GM23338 (cell line): ENCODE measurements around the gene TMCC1. TPM values are rescaled to one million over a fixed set of nuclear protein-coding genes. Genes with fewer than 3 reads are reported as not detected.

Experiments
- ATAC-seq: fragments of 200-7000 bp; cut with Tn5 transposase; 3 replicates; pipeline ENCODE4 v1.9.1; 2020
- DNase-seq: peaks from one replicate; pipeline ENCODE4 v3.0.0-alpha.2; 2015; ENCODE audit warnings: low spot score
- H2AFZ ChIP-seq: fragments of 200-600 bp; sonication (generic); 2 replicates; pipeline ENCODE4 v1.8.0; 2016; ENCODE audit warnings: antibody characterized with exemption, mild to moderate bottlenecking, moderate library complexity
- H3F3A ChIP-seq: fragments of 200-600 bp; sonication (generic); replicated peaks from 2 replicates; pipeline ENCODE4 v1.8.0; 2017; ENCODE audit warnings: antibody characterized with exemption, mixed run types, low read depth
- H3K27ac ChIP-seq: fragments of 200-600 bp; sonication (generic); 2 replicates; pipeline ENCODE4 v1.6.1; 2016; ENCODE audit warnings: low read depth
- H3K27me3 ChIP-seq: fragments of 200-600 bp; sonication (generic); 2 replicates; pipeline ENCODE4 v1.8.0; 2016; ENCODE audit warnings: mild to moderate bottlenecking, mixed run types, moderate library complexity; ENCODE audit not compliant: insufficient read depth
- H3K36me3 ChIP-seq: fragments of 200-600 bp; sonication (generic); 2 replicates; pipeline ENCODE4 v1.8.0; 2016; ENCODE audit warnings: mild to moderate bottlenecking; ENCODE audit not compliant: insufficient read depth
- H3K4me1 ChIP-seq: fragments of 200-600 bp; sonication (generic); 2 replicates; pipeline ENCODE4 v1.8.0; 2016; ENCODE audit warnings: mild to moderate bottlenecking, moderate library complexity; ENCODE audit not compliant: insufficient read depth
- H3K4me2 ChIP-seq: fragments of 200-600 bp; sonication (generic); 2 replicates; pipeline ENCODE4 v1.7.1; 2017; ENCODE audit warnings: mixed run types
- H3K4me3 ChIP-seq: fragments of 200-600 bp; sonication (generic); 2 replicates; pipeline ENCODE4 v1.6.1; 2016; ENCODE audit warnings: mixed run types
- H3K79me2 ChIP-seq: fragments of 200-600 bp; sonication (generic); replicated peaks from 2 replicates; pipeline ENCODE4 v1.8.0; 2017; ENCODE audit warnings: mild to moderate bottlenecking; ENCODE audit not compliant: insufficient read depth
- H3K9me2 ChIP-seq: fragments of 200-600 bp; sonication (generic); 2 replicates; pipeline ENCODE4 v1.8.0; 2017; ENCODE audit not compliant: insufficient read depth
- H4K20me1 ChIP-seq: fragments of 200-600 bp; sonication (generic); replicated peaks from 2 replicates; pipeline ENCODE4 v1.8.0; 2017; ENCODE audit warnings: mild to moderate bottlenecking; ENCODE audit not compliant: insufficient read depth
- H3K27ac Mint-ChIP-seq: 2 replicates; pipeline ENCODE4 v1.8.0; 2020; ENCODE audit warnings: inconsistent platforms, mild to moderate bottlenecking, moderate library complexity, mixed read lengths
- H3K27me3 Mint-ChIP-seq: 3 replicates; pipeline ENCODE4 v1.8.0; 2022; ENCODE audit warnings: low read depth, mild to moderate bottlenecking, moderate library complexity, mixed read lengths, inconsistent platforms; ENCODE audit not compliant: insufficient read depth, poor library complexity
- H3K36me3 Mint-ChIP-seq: 3 replicates; pipeline ENCODE4 v1.8.0; 2021; ENCODE audit warnings: low read depth, mild to moderate bottlenecking, inconsistent platforms, moderate library complexity, mixed read lengths
- H3K4me1 Mint-ChIP-seq: 3 replicates; pipeline ENCODE4 v1.8.0; 2020; ENCODE audit warnings: mild to moderate bottlenecking, inconsistent platforms, mixed read lengths
- H3K4me3 Mint-ChIP-seq: 3 replicates; pipeline ENCODE4 v1.8.0; 2021; ENCODE audit warnings: moderate library complexity, mild to moderate bottlenecking, inconsistent platforms, mixed read lengths
- H3K9me3 Mint-ChIP-seq: 3 replicates; pipeline ENCODE4 v1.8.0; 2020; ENCODE audit warnings: moderate library complexity, mild to moderate bottlenecking, inconsistent platforms, mixed read lengths
- CREB1 ChIP-seq: fragments of 250-450 bp; sonication (Bioruptor Pico); IDR thresholded peaks from 2 replicates; pipeline ENCODE4 v1.5.0; 2020; ENCODE audit warnings: low read depth, mild to moderate bottlenecking, moderate library complexity
- EZH2 ChIP-seq: fragments of 200-600 bp; sonication (generic); IDR thresholded peaks from one replicate; pipeline ENCODE4 v1.8.0; 2017; ENCODE audit warnings: antibody characterized with exemption, mild to moderate bottlenecking, low read depth; ENCODE audit not compliant: unreplicated experiment
- EZH2phosphoT487 ChIP-seq: fragments of 200-600 bp; sonication (generic); IDR thresholded peaks from one replicate; pipeline ENCODE4 v1.8.1; 2018; ENCODE audit warnings: antibody characterized with exemption; ENCODE audit not compliant: unreplicated experiment
- JUNB ChIP-seq: IDR thresholded peaks from one replicate; pipeline ENCODE4 v1.6.1; 2016; ENCODE audit warnings: antibody characterized with exemption; ENCODE audit not compliant: unreplicated experiment
- NANOG ChIP-seq: IDR thresholded peaks from 2 replicates; pipeline ENCODE4 v1.6.1; 2016; ENCODE audit warnings: antibody characterized with exemption, borderline replicate concordance
- POLR2AphosphoS5 ChIP-seq: IDR thresholded peaks from 2 replicates; pipeline ENCODE4 v1.6.1; 2016; ENCODE audit warnings: antibody characterized with exemption, low read depth
- STAT1 ChIP-seq: IDR thresholded peaks from one replicate; pipeline ENCODE4 v1.6.1; 2016; ENCODE audit warnings: antibody characterized with exemption; ENCODE audit not compliant: unreplicated experiment
- ZNF114 ChIP-seq: fragments of 250-450 bp; sonication (Bioruptor Pico); IDR thresholded peaks from 2 replicates; pipeline ENCODE4 v1.5.0; 2020; ENCODE audit warnings: mild to moderate bottlenecking, moderate library complexity
- ZNF331 ChIP-seq: fragments of 250-450 bp; sonication (Bioruptor Pico); IDR thresholded peaks from 2 replicates; pipeline ENCODE4 v1.5.0; 2020; ENCODE audit warnings: low read depth, mild to moderate bottlenecking, moderate library complexity
- polyA plus RNA-seq: library from polyadenylated mRNA; unstranded; fragments of >200 nt; fragmentation: Nextera tagmentation; extraction: Ambion mirVana; gene quantifications from 2 replicates; pipeline ENCODE4 v1.2.1, GENCODE V29; 2016
- total RNA-seq: library from RNA; depleted of rRNA; stranded (reverse); fragments of >200 nt; shearing (Covaris generic); gene quantifications from 2 replicates; pipeline ENCODE4 v1.2.3, GENCODE V29; 2014
- TF ChIP-seq, protein P1 (sequence below), 2 experiments: fragments of 200-600 bp in 1 of 2; sonication (generic) in 1 of 2; conservative IDR thresholded peaks; 2 replicates each; pipeline versions ENCODE4 v1.5.1 to v1.6.1; 2016 to 2017; ENCODE audit warnings: antibody characterized with exemption in 2 of 2, low read depth in 2 of 2, mild to moderate bottlenecking in 2 of 2, moderate library complexity in 1 of 2
- TF ChIP-seq, protein P2 (sequence below): IDR thresholded peaks from one replicate; pipeline ENCODE4 v1.6.1; 2018; ENCODE audit warnings: antibody characterized with exemption; ENCODE audit not compliant: unreplicated experiment
- TF ChIP-seq, protein P3 (sequence below): IDR thresholded peaks from 2 replicates; pipeline ENCODE4 v1.6.1; 2016; ENCODE audit warnings: antibody characterized with exemption

Gene TMCC1
- total and polyA plus RNA-seq, 2 experiments from 2014 or later: 8.2 to 18.4 TPM

DNA sequence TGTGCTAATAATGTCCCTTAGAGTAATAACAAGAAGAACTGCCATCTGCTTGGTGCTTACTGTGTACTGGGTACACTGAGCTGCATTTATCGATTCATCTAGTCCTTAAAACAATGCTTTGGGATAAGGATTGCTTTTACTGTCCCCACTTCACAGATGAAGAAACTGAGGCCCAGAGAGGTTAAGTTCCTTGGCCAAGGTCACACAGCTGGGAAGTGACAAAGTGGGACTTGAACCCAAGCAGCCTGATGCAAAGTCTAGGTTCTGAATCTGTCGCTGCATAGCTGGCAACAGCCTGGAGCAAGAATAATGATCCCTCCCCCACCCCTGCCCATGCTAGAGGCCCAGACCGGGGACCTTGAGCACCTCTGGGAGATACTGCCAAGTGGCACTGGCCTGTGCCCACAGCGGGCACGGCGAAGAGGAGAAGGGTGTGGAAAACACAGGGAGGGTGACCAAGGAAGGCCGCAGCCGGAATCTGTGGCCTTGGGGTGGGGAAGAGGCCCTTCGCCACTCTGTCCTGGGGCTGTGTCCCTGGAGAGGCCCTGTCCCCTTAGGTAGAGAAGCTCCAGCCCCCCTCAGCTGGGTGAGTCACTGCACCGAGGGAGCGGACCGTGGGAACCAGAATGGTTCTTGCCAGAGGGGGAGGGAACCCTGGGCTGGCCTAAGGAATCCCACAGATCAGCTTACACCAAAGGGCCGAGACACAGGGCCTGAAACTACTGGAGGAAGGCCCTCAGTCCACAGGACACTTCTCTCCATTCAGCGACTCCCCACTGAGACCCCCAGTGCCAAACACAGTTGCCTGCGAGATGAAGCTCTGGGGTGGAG, 290.6 kb downstream of the TMCC1 start:
- no peak for TF ChIP-seq EZH2phosphoT487
- no peak for TF ChIP-seq ZNF114
- no peak for TF ChIP-seq CREB1 (CRISPR knock-in tag)
- no peak for TF ChIP-seq NANOG
- no peak for TF ChIP-seq JUNB
- no peak for TF ChIP-seq EZH2
- no peak for TF ChIP-seq POLR2AphosphoS5
- TF ChIP-seq, protein P1, sequence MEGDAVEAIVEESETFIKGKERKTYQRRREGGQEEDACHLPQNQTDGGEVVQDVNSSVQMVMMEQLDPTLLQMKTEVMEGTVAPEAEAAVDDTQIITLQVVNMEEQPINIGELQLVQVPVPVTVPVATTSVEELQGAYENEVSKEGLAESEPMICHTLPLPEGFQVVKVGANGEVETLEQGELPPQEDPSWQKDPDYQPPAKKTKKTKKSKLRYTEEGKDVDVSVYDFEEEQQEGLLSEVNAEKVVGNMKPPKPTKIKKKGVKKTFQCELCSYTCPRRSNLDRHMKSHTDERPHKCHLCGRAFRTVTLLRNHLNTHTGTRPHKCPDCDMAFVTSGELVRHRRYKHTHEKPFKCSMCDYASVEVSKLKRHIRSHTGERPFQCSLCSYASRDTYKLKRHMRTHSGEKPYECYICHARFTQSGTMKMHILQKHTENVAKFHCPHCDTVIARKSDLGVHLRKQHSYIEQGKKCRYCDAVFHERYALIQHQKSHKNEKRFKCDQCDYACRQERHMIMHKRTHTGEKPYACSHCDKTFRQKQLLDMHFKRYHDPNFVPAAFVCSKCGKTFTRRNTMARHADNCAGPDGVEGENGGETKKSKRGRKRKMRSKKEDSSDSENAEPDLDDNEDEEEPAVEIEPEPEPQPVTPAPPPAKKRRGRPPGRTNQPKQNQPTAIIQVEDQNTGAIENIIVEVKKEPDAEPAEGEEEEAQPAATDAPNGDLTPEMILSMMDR (conservative IDR thresholded peaks at IDR 0.05; ENCODE audit: low read depth in 2 of 2): no peak
- TF ChIP-seq, protein P2, sequence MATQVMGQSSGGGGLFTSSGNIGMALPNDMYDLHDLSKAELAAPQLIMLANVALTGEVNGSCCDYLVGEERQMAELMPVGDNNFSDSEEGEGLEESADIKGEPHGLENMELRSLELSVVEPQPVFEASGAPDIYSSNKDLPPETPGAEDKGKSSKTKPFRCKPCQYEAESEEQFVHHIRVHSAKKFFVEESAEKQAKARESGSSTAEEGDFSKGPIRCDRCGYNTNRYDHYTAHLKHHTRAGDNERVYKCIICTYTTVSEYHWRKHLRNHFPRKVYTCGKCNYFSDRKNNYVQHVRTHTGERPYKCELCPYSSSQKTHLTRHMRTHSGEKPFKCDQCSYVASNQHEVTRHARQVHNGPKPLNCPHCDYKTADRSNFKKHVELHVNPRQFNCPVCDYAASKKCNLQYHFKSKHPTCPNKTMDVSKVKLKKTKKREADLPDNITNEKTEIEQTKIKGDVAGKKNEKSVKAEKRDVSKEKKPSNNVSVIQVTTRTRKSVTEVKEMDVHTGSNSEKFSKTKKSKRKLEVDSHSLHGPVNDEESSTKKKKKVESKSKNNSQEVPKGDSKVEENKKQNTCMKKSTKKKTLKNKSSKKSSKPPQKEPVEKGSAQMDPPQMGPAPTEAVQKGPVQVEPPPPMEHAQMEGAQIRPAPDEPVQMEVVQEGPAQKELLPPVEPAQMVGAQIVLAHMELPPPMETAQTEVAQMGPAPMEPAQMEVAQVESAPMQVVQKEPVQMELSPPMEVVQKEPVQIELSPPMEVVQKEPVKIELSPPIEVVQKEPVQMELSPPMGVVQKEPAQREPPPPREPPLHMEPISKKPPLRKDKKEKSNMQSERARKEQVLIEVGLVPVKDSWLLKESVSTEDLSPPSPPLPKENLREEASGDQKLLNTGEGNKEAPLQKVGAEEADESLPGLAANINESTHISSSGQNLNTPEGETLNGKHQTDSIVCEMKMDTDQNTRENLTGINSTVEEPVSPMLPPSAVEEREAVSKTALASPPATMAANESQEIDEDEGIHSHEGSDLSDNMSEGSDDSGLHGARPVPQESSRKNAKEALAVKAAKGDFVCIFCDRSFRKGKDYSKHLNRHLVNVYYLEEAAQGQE: no peak
- TF ChIP-seq, protein P3, sequence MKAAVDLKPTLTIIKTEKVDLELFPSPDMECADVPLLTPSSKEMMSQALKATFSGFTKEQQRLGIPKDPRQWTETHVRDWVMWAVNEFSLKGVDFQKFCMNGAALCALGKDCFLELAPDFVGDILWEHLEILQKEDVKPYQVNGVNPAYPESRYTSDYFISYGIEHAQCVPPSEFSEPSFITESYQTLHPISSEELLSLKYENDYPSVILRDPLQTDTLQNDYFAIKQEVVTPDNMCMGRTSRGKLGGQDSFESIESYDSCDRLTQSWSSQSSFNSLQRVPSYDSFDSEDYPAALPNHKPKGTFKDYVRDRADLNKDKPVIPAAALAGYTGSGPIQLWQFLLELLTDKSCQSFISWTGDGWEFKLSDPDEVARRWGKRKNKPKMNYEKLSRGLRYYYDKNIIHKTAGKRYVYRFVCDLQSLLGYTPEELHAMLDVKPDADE: no peak
- no peak for TF ChIP-seq ZNF331 (CRISPR knock-in tag)
- no peak for TF ChIP-seq STAT1
- Mint-ChIP-seq H3K27ac (0 out of 2 replicates have a peak overlapping the region, but pooled peaks have one; percentile 1), H3K9me3 (no peaks in the 10 kb centered on the region), H3K4me1 (peaks cover 72% of the 10 kb centered on the region), H3K4me3 (peak overlapping the region; percentile 11; the same call in 1 of the 3 replicates), H3K36me3 (no peaks in the 10 kb centered on the region; the same call in 2 of the 3 replicates), H3K27me3 (peaks cover 44% of the 10 kb centered on the region)
- no peak overlapping the region for H3K4me3 ChIP-seq
- H3K36me3 ChIP-seq: no peaks in the 10 kb centered on the region
- peaks cover 33% of the 10 kb centered on the region for H3K27me3 ChIP-seq
- peaks cover 19% of the 10 kb centered on the region for H3F3A ChIP-seq
- ATAC-seq (peak; percentile 16), DNase-seq (peak; percentile 74)
- H3K9me2 ChIP-seq: no peaks in the 10 kb centered on the region
- H4K20me1 ChIP-seq: peaks cover 10% of the 10 kb centered on the region
- H3K27ac ChIP-seq: 0 out of 2 replicates have a peak overlapping the region, but pooled peaks have one; percentile 12
- no peak overlapping the region for H2AFZ ChIP-seq
- peaks cover 39% of the 10 kb centered on the region for H3K79me2 ChIP-seq
- peak overlapping the region; percentile 70 for H3K4me2 ChIP-seq
- H3K4me1 ChIP-seq: peaks cover 48% of the 10 kb centered on the region
